Right cardiac atrium (tissue), 5 donors: ENCODE results near the gene ZNF30. TPM values are rescaled to one million over a fixed set of nuclear protein-coding genes. Genes with fewer than 3 reads are reported as not detected.
A peak's percentile ranks its signal among the peaks of the same experiment; 100 is the strongest.
"Not testable (repeated sequence)": the region's sequence is repeated elsewhere in the genome, so short reads cannot be mapped to it uniquely, and the experiment has no call there.

Experiments
- ATAC-seq, 2 donors: fragments of 200-7000 bp; cut with Tn5 transposase; one replicate each; pipeline versions ENCODE4 v1.8.0 to v1.9.1; 2020; ENCODE audit warnings: moderate library complexity in 2 of 2, mild to moderate bottlenecking in 1 of 2
- DNase-seq, 3 donors: peaks; one replicate each; pipeline ENCODE4 v3.0.0-alpha.2; 2020
- H3K27ac ChIP-seq: one replicate; pipeline ENCODE4 v1.5.1; 2013; ENCODE audit warnings: mild to moderate bottlenecking, low read length, control low read depth, moderate library complexity
- H3K27me3 ChIP-seq: one replicate; pipeline ENCODE4 v1.6.1; 2013; ENCODE audit not compliant: control insufficient read depth, insufficient read depth
- H3K4me1 ChIP-seq: one replicate; pipeline ENCODE4 v1.6.1; 2013; ENCODE audit warnings: low read length; ENCODE audit not compliant: control insufficient read depth, insufficient read depth
- H3K4me3 ChIP-seq: one replicate; pipeline ENCODE4 v1.5.1; 2013; ENCODE audit warnings: low read length, control low read depth
- H3K9me3 ChIP-seq: one replicate; pipeline ENCODE4 v1.6.1; 2013; ENCODE audit warnings: low read length; ENCODE audit not compliant: control insufficient read depth
- WGBS: extraction: QIAGEN DNeasy Blood & Tissue Kit; methylation state at CpG from one replicate; pipeline ENCODE4 v1.1.7; 2013; 5-methylcytosine and 5-hydroxymethylcytosine counted together
- intact Hi-C, 4 donors: fragments of 100-400 bp; cut with DNase I; formaldehyde crosslinking; loops; one replicate each; pipeline versions ENCODE4 v1.11.0 to v1.14.0; 2022 to 2023
- polyA plus RNA-seq: library from polyadenylated mRNA; stranded (reverse); fragments of 200-250 nt; gene quantifications from one replicate; pipeline ENCODE4 v1.2.3, GENCODE V29; 2013
- total RNA-seq, 4 donors: library from RNA; stranded (reverse); fragmentation: NEBNext Ultra II Directional; extraction: Animal tissue kit (Norgen Biotek cat#: 25700); gene quantifications; one replicate each; pipeline ENCODE4 v1.2.1, GENCODE V29; 2021
- donor health status: healthy with polysubstance abuse.
- donor health status: DM: no; HTN: yes; CAD: no.
- donor health status: DM: no; HTN: no; CAD: no.
- donor health status: DM: no; HTN: yes; CAD: no; lungs with severe emphysema.
- donor health status: DM: yes; HTN: yes; CAD: no.

Gene ZNF30
- total and polyA plus RNA-seq, 5 donors = 1.4 to 3.4 (median 3.1) TPM

DNA sequence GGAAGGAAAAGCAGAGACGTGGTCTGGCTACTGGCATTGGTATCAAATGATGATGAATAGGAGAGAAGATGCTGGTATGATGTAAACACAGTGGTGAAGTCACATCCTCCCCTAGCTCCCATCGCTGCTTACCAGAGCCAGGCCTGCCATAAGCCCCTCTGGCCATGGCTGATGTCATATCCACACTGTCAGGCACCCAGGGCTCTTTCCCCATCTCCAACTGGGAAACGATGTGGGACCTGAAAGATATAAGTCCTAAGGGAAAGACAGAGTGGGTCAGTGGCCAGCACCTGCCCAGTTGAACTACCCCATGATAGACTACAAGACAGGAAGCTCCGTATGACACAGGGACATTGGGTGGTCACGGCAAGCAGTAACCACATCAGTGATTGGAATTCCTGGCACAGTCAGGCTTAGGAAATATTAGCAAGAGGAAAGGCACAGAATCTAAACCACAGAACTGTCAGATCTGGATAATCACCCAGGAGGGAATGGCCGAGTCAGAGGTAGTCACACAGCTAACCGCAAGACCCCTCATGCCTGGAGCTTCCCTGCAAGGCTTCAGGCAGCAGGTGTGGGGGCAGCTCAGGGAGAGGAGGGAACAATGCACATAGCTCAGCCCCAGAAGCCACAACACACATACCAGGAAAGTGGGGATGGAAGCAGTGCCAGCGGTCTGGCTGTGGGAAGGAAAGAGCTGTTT lies 33.6 kb downstream of the ZNF30 start:
- WGBS = 97% methylated on average over 8 of the region's 8 CpGs
- peaks cover 35% of the 10 kb centered on the region for H3K9me3 ChIP-seq
- intact Hi-C loops = no loop called here
- H3K4me1 ChIP-seq = peaks cover 7% of the 10 kb centered on the region
- no peak for DNase-seq
- ATAC-seq = no peak
- no peaks in the 10 kb centered on the region for H3K27me3 ChIP-seq
- H3K27ac ChIP-seq = no peak overlapping the region
- no peak overlapping the region for H3K4me3 ChIP-seq

GRCh38 chr19:34960940-34961679 lies 34.4 kb downstream of the ZNF30 start:
- no peak overlapping the region for H3K4me3 ChIP-seq
- intact Hi-C loops = no loop called here
- no peak overlapping the region for H3K27ac ChIP-seq
- DNase-seq (no peak), ATAC-seq (no peak)
- H3K4me1 ChIP-seq = peaks cover 7% of the 10 kb centered on the region
- no peaks in the 10 kb centered on the region for H3K27me3 ChIP-seq
- WGBS = 96% methylated on average over 12 of the region's 12 CpGs
- peaks cover 35% of the 10 kb centered on the region for H3K9me3 ChIP-seq

GRCh38 chr19:34961775-34962686 lies 35.3 kb downstream of the ZNF30 start:
- peaks cover 33% of the 10 kb centered on the region for H3K9me3 ChIP-seq
- intact Hi-C loops = no loop called here
- peak; percentile 9 to 75 for ATAC-seq
- peaks cover 7% of the 10 kb centered on the region for H3K4me1 ChIP-seq
- H3K27me3 ChIP-seq = no peaks in the 10 kb centered on the region
- peak overlapping the region; percentile 53 for H3K27ac ChIP-seq
- WGBS = 70% methylated on average over 5 of the region's 5 CpGs
- DNase-seq = peak in 1 of 3 donors; percentile 17
- H3K4me3 ChIP-seq = peak overlapping the region; percentile 87

- intact Hi-C loops = no loop called here
- Histone ChIP-seq H3K27ac (peak overlapping the region; percentile 73), H3K9me3 (peaks cover 25% of the 10 kb centered on the region), H3K4me1 (peaks cover 7% of the 10 kb centered on the region), H3K4me3 (peak overlapping the region; percentile 87), H3K27me3 (no peaks in the 10 kb centered on the region)
- 30% methylated on average over 14 of the region's 14 CpGs for WGBS
- peak; percentile 3 to 50 for ATAC-seq
- peak in 1 of 3 donors; percentile 59 for DNase-seq
Measured at GRCh38 chr19:34962687-34963572, 36.2 kb downstream of the ZNF30 start.

DNA sequence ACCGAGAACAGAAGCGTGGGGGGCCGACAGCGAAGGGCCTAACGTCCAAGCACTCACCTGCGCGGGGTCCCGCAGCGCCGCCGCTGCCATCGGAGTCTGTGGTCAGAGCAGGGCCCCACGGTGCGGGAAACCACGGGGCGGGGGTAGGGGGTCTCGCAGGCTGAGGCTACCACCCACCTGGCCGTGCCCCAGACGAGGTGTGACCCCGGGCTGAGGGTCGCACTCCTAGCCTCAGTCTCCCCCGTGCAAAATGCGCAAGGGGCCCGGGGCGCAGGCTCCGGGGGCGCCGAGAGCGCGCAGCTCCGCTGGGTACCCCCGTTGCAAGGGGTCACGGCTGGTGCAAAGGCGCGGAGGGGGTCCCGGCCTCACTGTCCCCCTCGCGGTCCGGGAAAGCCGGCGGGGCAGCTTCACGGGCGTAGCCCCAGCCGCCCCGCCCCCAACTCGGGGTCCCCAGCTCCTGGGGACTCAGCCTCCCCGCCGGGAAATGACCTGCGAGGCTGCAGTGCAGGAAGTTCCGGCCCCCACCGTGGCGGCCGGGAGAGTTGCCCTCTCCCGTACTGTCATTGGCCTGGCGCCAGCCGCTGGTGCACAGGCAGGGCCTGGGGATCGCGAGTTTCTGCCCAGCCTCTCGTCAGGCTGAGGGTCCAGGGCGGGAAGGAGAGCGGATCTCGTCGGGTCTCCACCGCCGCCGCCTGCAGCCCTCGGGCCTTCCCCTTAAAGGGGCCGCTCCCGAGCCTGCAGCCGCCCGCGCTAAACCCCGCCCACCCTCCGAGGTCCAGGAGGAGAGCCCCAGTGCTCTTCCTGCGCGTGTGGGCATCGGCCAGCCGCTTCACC lies 37.1 kb downstream of the ZNF30 start, which contains the start of gene ZNF792:
TSS of gene ZNF792 (minus strand) at position 657 of the 834 bp plus-strand sequence. CDS start at position 90, 567 bp downstream.
- Histone ChIP-seq H3K4me1 (peaks cover 7% of the 10 kb centered on the region), H3K27me3 (no peaks in the 10 kb centered on the region), H3K9me3 (peaks cover 17% of the 10 kb centered on the region), H3K4me3 (peak within 1 kb of the TSS; percentile 87), H3K27ac (peak within 1 kb of the TSS; percentile 73)
- peak; percentile 73 to 92 (median 89) for DNase-seq
- under 1% methylated on average over 78 of the region's 78 CpGs for WGBS
- peak; percentile 81 to 90 for ATAC-seq
- intact Hi-C loops = no loop called here

GRCh38 chr19:34964598-34964997 lies 37.9 kb downstream of the ZNF30 start:
- ATAC-seq (no peak), DNase-seq (no peak)
- H3K27ac ChIP-seq = no peak overlapping the region
- peaks cover 9% of the 10 kb centered on the region for H3K9me3 ChIP-seq
- WGBS = 57% methylated on average over 6 of the region's 6 CpGs
- H3K27me3 ChIP-seq = no peaks in the 10 kb centered on the region
- intact Hi-C loops = no loop called here
- H3K4me3 ChIP-seq = no peak overlapping the region
- H3K4me1 ChIP-seq = peaks cover 7% of the 10 kb centered on the region

GRCh38 chr19:34965505-34965904 lies 38.8 kb downstream of the ZNF30 start:
- intact Hi-C loops = loop anchor here in 1 of 4 donors (5.0 kb wide), 1 partner anchor 127 kb away; no protein-coding TSS in a partner anchor
- H3K9me3 ChIP-seq, DNase-seq, H3K27me3 ChIP-seq, H3K4me3 ChIP-seq, H3K4me1 ChIP-seq, ATAC-seq, H3K27ac ChIP-seq: not testable (repeated sequence)
- 79% methylated on average over 5 of the region's 5 CpGs for WGBS

GRCh38 chr19:34967551-34967950 lies 40.8 kb downstream of the ZNF30 start:
- intact Hi-C loops = loop anchor here in 1 of 4 donors (5.0 kb wide), 1 partner anchor 125 kb away; no protein-coding TSS in a partner anchor
- 80% methylated on average over 6 of the region's 6 CpGs for WGBS
- H3K27me3 ChIP-seq = no peaks in the 10 kb centered on the region
- ATAC-seq = no peak
- no peaks in the 10 kb centered on the region for H3K9me3 ChIP-seq
- no peak for DNase-seq
- H3K27ac ChIP-seq = no peak overlapping the region
- H3K4me1 ChIP-seq = peaks cover 3% of the 10 kb centered on the region
- no peak overlapping the region for H3K4me3 ChIP-seq

DNA sequence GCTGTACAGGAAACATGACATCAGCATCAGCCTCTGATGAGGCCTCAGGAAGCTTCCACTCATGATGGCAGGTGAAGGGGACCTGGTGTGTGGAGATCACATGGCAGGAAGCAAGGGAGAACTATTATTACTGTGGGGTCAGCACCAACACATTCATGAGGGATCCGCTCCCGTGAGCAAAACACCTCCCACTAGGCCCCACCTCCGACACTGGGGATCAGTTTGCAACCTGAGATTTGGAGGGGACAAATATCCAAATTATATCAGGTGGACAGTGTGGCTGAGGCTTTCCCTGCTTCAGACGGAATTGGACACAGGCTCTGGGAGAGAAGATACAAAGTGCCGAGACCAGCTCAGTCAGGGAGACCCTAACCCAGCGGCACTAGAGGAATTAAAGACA lies 43.0 kb downstream of the ZNF30 start:
- no peaks in the 10 kb centered on the region for H3K27me3 ChIP-seq
- no peaks in the 10 kb centered on the region for H3K9me3 ChIP-seq
- H3K4me3 ChIP-seq = no peak overlapping the region
- 92% methylated on average over 6 of the region's 6 CpGs for WGBS
- DNase-seq (no peak), ATAC-seq (no peak)
- H3K27ac ChIP-seq = no peak overlapping the region
- H3K4me1 ChIP-seq = no peaks in the 10 kb centered on the region
- intact Hi-C loops = loop anchor here in 3 of 4 donors (5.0 kb wide), 2 partner anchors 43 to 123 kb away; no protein-coding TSS in a partner anchor
